Fibroblast of gingiva (primary cell): ENCODE data around the gene CCM2L.

ENCODE experiments used
- DNase-seq: peaks from one replicate; pipeline ENCODE4 v3.0.0-alpha.2; 2011; ENCODE audit warnings: low read depth

CCM2L gene

DNA sequence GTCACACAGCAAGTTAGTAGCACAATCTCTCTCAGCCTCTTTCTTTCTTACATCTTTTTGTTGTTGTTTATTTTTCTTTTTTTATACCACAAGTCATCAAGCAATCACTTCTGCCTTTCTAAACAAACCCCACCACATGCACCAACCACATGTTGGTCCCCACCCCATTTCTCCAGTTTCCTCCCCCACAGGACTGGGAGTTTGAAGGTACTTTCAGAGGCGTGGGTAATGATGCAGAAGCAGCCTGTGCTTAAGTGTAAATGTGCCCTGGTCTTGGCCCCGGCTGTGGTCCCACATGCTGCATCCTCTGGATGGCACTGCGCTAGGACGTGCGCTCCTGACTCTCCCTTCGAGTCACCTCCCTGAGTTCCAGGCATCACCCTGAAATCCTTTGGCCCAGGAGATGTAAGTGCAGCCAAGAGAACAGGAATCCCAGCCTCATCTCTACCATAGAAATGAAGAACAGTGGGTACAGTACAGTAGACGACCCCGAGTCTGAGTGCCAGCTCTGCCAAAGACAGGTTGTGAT is 47.5 kb downstream of the CCM2L start:
- DNase-seq: no peak

DNA sequence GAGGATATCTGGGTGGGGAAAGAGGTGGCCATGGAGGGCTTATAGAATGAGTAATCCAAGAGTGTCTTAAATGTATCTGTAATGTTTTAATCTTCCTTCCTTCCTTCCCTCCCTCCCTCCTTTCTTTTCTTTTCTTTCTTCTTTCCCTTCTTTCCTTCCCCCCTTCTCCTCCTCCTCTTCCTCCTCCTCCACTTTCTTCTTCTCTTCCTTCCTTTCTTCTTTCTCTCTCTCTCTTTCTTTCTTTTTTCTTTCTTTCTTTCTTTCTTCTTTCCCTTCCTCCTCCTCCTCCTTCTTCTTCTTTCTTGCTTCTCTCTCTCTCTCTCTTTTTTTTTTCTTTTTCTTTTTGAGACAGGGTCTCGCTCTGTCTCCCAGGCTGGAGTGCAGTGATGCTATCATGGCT is 49.0 kb downstream of the CCM2L start:
- no peak for DNase-seq

DNA sequence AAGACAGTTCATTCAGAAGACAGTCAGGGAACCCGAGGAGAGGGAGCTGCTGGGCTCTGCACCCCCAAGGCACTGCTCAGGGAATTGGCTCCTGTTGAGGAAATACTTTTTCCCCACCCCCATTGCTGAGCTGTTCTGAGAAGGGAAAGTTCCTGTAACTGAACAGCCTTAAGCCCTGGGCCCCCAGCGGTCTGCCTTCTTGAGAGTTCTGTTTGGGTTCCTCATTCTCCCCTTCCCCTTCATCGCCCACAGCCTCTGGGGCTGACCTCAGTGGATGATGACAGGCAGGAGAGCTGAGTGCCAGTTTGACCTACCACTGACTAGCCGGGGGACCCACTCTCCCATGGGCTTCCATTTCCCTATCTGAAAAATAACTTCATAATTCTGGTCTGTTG is 52.5 kb downstream of the CCM2L start:
- no peak for DNase-seq

DNA sequence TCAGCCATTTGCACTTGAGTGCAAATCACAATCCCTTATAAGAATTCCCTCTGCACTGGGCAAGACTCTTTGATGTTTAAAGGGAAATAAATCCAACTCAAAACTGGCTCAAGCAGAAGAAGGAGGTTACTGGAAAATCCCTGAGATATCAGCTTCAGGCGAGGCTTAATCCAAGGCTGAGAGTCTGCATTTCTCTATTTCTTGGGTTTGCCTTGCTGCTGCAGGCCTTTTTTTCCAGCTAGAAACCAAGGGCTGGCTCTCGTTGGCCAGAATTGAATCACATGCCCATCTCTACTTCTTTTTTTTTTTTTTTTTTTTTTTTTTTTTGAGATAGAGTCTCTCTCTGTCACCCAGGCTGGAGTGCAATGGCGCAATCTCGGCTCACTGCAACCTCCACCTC is 53.5 kb downstream of the CCM2L start:
- DNase-seq: no peak

DNA sequence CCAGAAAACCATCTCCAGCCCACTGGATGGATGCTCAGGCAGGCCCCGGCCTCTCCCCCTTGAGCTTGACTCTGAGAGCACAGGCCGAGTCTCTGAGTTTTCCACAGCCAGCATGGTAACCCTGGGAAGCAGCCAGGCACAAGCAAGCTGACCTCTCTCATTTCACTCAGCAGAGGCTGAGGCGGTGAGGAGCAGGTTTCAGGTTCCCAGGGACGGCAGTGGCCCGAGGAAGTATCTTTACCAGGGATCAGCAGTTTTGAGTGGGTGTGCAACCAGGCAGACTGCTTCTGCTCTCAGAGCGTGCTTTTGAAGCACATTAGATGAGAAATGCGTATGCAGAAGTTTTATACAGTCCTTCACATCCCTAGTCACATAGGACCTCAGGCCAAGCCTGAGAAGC is 54.4 kb downstream of the CCM2L start:
- no peak for DNase-seq

DNA sequence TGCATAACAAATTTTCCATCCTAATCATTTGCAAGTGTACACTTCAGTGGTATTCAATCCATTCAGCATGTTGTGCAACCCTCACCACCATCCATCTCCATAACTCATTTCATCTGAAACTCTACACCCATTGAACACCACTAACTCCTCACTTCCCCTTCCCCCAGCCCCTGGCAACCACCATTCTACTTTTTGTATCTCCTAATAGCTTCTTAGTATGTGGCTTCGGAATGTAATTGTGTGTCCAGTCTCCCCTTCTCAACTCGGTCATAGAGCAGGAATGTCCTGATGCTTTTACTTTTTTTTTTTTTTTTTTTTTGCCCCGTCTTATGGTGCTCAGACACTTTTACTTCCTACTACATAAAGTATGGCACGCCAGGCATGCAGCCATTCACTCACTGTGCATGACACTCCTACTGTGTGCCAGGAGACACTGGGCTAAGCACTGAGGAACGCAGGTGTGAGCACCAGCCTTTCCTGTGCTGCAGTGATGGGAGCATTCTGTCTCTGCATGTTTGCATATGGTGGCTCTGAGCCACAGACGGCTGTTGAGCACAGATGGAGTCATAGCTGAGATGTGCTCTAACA is 57.1 kb downstream of the CCM2L start:
- peak; percentile 96 for DNase-seq

DNA sequence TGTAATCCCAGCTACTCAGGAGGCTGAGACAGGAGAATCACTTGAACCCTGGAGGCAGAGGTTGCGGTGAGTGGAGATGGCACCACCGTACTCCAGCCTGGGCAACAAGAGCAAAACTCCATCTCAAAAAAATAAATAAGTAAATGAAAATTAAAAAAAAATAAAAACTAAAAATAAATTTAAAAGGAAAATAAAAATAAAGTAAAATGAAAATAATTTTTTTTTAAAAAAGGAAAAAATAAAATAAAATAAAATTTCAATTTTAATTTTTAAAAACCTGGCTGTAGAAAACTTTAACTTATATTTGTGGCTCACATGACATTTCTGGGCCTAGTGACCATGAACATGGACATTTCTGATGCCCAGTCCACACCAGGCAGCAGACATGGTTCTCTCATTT is 57.9 kb downstream of the CCM2L start:
- no peak for DNase-seq

DNA sequence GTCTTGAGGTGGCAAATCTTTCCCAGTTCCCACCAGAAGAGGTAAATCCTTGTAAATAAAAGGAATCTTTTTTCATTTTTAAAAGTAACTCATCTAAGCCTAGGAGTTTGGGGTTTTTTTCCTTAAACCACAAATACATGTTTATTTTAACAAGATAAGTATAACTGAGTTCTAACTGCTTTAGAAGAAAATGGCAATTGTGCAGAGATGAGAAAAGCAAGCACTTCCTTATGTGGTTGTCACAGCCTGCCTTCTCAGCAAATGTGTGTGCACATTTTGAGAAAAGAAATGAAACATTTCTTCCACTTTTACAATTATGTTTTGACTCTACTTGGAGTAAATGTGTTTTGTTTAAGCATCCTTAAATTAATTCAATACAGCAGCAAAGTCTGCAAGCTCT is 59.5 kb downstream of the CCM2L start:
- DNase-seq: no peak

DNA sequence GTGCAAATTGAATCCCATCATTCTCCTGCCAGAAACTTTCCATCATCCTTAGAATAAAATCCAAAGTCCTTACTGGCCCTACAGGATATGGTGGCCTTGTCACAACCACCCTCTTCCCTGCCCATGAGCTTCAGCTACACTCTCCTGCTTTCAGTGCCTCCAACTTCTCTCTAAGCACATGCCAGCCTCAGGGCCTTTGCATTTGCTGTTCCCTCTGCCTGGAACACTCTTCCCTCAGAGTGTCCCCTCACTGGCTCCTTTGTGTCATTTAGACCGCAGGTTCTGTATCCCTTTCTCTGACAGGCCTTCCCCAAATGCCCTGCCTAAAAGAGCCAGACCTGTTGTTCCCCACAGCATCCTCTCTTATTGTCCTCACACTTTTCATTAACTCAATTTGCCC is 60.0 kb downstream of the CCM2L start:
- DNase-seq: no peak

DNA sequence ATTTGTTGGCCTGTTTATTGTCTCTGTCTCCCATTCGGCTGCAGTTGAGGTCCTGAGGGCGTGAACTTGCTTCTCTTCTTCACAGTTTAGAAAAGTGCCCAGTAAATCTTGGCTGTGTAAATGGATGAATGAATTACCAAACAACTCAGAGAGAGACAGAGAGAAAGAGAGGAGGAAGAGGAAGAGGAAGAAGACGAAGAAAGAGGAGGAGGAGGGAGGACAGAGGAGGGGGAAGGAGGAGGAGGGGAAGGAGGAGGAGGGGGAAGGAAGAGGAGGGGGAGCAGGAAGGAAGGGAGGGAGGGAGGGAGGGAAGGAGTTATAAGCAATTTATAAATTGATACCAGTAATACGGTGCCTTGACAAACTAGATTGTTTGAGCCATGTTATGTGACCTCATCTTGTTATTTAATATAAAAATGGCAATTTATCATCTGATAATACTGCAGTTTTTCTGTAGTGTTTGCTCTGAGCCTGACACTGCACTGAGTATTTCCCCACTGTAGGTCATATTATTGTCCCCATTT is 60.5 kb downstream of the CCM2L start:
- DNase-seq: no peak

DNA sequence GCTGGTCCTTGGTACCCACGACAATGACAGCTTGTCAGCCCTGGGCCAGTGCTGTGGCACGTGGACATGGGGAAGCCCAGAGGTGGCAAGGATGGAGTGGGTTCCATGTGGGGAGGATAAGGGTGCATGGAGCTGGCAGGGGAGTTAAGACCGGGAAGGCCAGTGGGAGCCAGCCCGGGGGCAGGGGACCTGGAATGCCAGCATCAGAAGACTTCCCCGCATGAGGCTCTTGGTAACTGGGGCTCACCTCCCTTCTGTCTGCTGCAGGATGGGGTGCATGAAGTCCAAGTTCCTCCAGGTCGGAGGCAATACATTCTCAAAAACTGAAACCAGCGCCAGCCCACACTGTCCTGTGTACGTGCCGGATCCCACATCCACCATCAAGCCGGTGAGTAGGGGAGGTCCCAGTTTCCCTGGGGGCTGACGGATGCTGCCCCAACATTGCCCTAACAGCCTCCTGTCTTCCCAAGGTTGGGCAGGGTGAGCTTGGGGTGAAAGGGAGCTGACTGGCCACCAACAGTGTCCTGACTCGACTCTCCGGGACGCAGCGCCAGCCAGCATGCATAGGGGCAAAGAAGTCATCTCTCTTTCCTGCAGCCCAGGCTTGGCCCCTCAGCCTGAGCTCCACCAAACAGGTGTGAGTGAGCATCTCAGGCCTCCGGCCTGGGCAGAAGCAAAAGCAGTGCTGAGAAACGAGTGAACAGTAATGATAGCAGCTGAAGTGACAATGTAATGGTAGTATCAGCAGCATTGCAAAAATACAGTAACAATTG is 61.3 kb downstream of the CCM2L start:
- no peak for DNase-seq

DNA sequence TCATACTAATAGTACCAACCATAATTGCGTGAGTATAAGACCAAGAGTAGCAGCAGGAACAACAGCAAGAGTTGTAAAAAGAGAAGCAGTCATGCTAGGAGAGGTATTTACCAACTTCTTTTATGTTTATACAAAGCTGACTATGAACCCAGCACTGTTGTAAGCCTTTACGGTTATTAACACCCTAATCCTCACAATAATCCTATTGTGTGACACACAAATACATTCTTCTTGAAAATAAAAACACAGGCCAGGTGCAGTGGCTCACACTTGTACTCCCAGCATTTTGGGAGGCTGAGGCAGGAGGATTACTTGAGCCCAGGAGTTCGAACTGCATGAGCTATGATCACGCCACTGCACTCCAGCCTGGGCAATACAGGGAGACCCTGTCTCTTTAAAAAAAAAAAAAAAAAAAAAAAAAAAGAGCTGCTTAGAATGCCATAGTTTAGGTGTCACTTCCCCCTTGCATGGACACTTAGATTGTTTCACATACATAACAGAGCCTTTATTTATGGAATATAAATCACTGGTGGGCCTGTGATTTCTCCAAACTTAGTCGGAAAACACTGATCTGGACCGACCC is 62.0 kb downstream of the CCM2L start:
- DNase-seq: no peak

DNA sequence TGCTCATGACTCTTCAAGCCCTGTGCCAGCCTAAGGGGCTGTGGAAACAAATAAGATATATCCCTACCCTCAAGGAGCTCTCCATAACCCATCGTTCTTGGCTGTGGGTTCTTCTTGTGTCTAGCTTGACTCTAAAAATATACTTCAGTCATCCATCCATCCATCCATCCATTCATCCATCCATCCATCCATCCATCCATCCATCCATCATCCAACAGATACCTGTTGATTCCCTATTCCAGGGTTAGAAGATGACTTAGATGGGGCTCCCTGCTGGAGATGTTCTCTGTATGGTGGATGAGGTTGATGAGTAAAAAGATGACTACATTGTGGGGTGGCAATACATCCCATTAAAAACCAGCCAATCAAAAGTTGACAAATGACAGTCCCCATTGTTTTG is 65.3 kb downstream of the CCM2L start:
- no peak for DNase-seq

DNA sequence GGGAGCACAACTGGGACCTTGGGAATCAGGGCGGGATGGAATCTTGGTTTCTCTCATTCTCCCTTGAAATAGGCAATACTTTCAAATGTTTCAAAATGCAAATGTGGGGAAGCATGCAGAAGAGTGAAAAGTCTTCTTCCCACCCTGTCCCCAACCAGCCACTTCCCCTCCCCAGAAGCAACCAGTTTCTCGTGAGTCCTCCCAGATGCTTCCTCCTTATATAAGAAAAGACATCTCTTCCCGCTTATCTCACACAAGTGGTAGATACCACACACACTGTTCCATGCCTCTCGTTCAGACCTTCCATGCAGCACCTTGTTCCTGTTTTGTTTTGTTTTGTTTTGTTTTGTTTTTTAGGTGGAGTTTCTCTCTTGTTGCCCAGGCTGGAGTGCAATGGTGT is 67.0 kb downstream of the CCM2L start:
- no peak for DNase-seq

DNA sequence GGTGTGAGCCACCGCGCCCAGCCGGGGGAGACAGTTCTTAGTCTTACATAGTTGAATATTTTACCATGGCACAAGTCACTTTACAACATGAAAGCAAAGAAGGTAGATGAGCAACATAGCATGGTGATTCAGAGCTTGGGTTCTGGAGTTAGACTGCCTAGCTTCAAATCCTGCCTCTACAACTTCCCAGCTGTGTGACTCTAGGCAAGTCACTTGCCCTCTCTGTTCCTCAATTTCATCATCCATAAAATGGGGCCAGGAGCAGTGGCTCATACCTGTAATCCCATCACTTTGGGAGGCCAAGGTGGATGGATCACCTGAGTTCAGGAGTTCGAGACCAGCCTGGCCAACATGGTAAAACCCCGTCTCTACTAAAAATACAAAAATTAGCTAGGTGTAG is 68.1 kb downstream of the CCM2L start:
- DNase-seq: no peak

DNA sequence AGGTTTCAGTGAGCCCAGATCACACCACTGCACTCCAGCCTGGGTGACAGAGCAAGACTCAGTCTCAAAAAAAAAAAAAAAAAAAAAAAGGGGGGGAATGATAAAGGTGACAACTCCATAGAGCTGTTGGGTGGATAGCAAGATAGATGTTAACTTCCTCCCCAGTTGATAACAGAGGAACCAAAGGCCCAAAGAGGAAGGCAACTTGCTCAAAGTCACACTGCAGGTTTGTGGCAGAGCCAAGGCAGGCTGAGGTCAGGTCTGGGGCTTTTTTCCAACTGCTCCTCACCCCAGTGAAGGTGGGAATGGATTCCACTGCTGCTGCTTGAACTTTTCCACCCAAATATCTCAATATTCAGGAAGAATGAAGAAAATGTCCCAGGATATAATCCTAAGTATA is 68.6 kb downstream of the CCM2L start:
- DNase-seq: no peak

DNA sequence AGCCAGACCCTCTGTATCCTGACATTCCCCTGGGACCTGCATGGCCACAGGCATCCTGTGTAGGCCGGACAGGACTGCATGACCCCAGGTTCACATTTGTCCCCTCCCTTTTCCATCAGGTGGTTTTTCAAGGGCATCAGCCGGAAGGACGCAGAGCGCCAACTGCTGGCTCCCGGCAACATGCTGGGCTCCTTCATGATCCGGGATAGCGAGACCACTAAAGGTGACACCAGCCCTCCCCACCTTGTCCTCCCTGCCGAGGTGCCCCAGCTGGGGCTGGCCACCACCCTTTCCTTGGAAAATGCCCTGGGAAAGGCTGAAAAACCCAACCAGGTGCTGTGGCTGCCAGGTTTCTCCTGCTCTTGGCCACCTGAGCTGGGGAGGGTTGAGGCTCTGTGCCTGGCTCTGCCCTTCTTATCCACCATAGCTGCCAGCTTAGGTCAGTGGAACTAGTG is 69.4 kb downstream of the CCM2L start:
- DNase-seq: no peak

DNA sequence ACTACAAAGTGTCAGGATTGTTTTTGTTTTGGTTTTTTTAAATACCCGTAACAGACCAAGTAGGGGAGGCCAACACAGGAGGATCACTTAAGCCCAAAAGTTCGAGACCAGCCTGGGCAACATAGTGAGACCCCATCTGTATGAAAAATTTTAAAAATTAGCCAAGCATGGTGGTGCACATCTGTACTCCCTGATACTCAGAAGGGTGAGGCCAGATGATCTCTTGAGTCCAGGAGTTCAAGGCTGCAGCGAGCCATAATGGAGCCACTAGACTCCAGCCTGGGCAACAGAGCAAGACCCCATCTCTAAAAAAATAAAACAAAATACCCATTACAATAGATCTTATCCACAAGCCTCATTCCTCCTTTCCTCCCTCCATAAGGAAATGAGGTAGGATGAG is 70.5 kb downstream of the CCM2L start:
- no peak for DNase-seq
